WERI-Rb-1 (cell line): ENCODE data around the gene AGAP1.

Experiments
- DNase-seq: peaks from one replicate; pipeline ENCODE4 v3.0.0-alpha.2; 2020
- H3K27ac ChIP-seq: fragments of 250-450 bp; sonication (Bioruptor Pico); 2 replicates; pipeline ENCODE4 v1.5.1; 2020; ENCODE audit warnings: mild to moderate bottlenecking, moderate library complexity
- H3K27me3 ChIP-seq: fragments of 250-450 bp; sonication (Bioruptor Pico); 2 replicates; pipeline ENCODE4 v1.5.1; 2021; ENCODE audit warnings: mild to moderate bottlenecking, low read depth, moderate library complexity; ENCODE audit not compliant: insufficient read depth, severe bottlenecking
- H3K36me3 ChIP-seq: fragments of 250-450 bp; sonication (Bioruptor Pico); 2 replicates; pipeline ENCODE4 v1.5.1; 2020; ENCODE audit warnings: mild to moderate bottlenecking, moderate library complexity
- H3K4me3 ChIP-seq: 2 replicates; pipeline ENCODE4 v1.5.1; 2011; ENCODE audit warnings: low read depth, mild to moderate bottlenecking, control low read depth, low read length
- H3K9me3 ChIP-seq: fragments of 250-450 bp; sonication (Bioruptor Pico); 2 replicates; pipeline ENCODE4 v1.5.1; 2021; ENCODE audit warnings: mild to moderate bottlenecking, moderate library complexity; ENCODE audit not compliant: severe bottlenecking
- CTCF ChIP-seq: IDR thresholded peaks from 2 replicates; pipeline ENCODE4 v1.5.1; 2011; ENCODE audit warnings: low read depth, mild to moderate bottlenecking, control low read depth, inconsistent platforms, low read length

The AGAP1 gene

DNA sequence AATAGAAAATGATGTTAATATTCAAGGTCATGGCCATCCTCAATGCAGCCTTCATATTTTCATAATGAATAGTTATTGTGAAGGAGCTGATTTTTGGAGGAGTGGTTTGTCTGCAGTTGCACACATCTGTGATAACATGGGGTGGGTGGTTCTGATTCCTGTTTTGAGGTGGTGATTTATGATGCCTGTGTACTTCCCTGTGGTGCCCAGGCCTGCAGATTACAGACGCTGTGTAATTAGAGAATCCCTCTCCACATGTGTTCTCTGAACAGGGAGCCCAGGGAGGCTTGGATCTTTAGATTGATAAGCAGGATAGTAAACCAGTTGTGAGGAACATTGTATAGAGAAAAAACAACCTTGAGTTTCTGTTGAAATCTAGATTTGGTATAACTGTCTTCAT is 117.5 kb downstream of the AGAP1 start:
- no peak for DNase-seq
- H3K27ac ChIP-seq, result no peak overlapping the region
- no peaks in the 10 kb centered on the region for H3K36me3 ChIP-seq
- peaks cover 2% of the 10 kb centered on the region for H3K9me3 ChIP-seq
- no peak overlapping the region for H3K4me3 ChIP-seq
- no peaks in the 10 kb centered on the region for H3K27me3 ChIP-seq
- no peak for TF ChIP-seq CTCF

- H3K4me3 ChIP-seq, result no peak overlapping the region
- H3K9me3 ChIP-seq, result peaks cover 2% of the 10 kb centered on the region
- TF ChIP-seq CTCF, result no peak
- H3K27me3 ChIP-seq, result no peaks in the 10 kb centered on the region
- H3K27ac ChIP-seq, result no peak overlapping the region
- no peaks in the 10 kb centered on the region for H3K36me3 ChIP-seq
- no peak for DNase-seq
These were observed 117.9 kb downstream of the AGAP1 start for GRCh38 chr2:235611756-235612155.

GRCh38 chr2:235612181-235612950 is 118.5 kb downstream of the AGAP1 start:
- Histone ChIP-seq H3K27me3 (no peaks in the 10 kb centered on the region), H3K36me3 (no peaks in the 10 kb centered on the region), H3K9me3 (peaks cover 2% of the 10 kb centered on the region), H3K4me3 (no peak overlapping the region), H3K27ac (no peak overlapping the region)
- TF ChIP-seq CTCF, result no peak
- no peak for DNase-seq

- peak overlapping the region; percentile 70 for H3K27ac ChIP-seq
- H3K4me3 ChIP-seq, result no peak overlapping the region
- H3K9me3 ChIP-seq, result peaks cover 2% of the 10 kb centered on the region
- no peaks in the 10 kb centered on the region for H3K36me3 ChIP-seq
- no peaks in the 10 kb centered on the region for H3K27me3 ChIP-seq
- DNase-seq, result peak; percentile 63
- no peak for TF ChIP-seq CTCF
These were observed 119.8 kb downstream of the AGAP1 start for GRCh38 chr2:235613649-235614048.

DNA sequence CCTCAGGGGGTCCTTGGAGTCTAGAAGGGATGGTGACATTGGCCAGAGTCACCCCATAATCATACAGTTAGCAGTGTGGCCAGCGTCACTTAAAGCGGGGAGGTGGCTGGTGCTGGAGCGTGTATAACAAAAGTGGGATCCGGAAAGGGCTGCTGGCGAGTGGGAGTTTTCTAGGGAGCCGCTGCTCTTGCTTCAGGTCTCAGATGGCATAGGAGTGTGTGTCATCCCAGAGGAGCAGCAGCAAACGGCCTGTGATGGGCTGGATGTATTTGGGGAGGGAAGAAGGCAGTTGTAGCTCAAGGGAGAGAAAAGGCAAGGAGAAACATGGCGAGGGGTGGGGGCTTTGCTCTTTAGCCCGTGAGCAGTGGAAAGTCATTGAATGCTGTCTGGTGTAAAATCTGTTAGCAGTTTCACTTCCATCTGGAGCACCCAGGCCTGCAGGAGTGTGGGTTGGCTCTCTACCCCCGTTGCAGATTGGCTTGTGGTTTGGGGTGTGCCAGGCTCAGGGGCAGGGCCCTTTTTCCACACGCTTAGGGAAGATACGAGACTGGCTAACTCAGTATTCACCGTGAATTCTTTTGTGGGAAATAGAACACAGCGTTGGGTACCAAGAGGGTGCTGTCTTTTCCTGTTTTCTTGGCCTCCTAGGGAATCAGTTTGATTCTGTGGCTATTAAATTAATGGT is 120.5 kb downstream of the AGAP1 start:
- Histone ChIP-seq H3K27me3 (no peaks in the 10 kb centered on the region), H3K9me3 (peaks cover 2% of the 10 kb centered on the region), H3K27ac (peak overlapping the region; percentile 70), H3K36me3 (no peaks in the 10 kb centered on the region), H3K4me3 (no peak overlapping the region)
- no peak for DNase-seq
- TF ChIP-seq CTCF, result no peak
